HG02678 (cell line): ENCODE results near the gene SART1.
"Not testable (repeated sequence)": the region's sequence is repeated elsewhere in the genome, so short reads cannot be mapped to it uniquely, and the experiment has no call there.

Source experiments
- ATAC-seq: cut with Tn5 transposase; IDR thresholded peaks from one replicate; pipeline ENCODE4 v1.9.1; 2021; ENCODE audit warnings: mild to moderate bottlenecking, moderate library complexity; ENCODE audit not compliant: unreplicated experiment

Gene SART1

GRCh38 chr11:65932558-65932919 is 29.0 kb upstream of the SART1 start:
- ATAC-seq = no peak

- ATAC-seq = no peak
These were observed 27.5 kb upstream of the SART1 start for GRCh38 chr11:65934014-65934413.

GRCh38 chr11:65937766-65938165 is 23.8 kb upstream of the SART1 start:
- no peak for ATAC-seq

- ATAC-seq = no peak
These were observed 19.7 kb upstream of the SART1 start for GRCh38 chr11:65941720-65942310.

GRCh38 chr11:65942531-65942930 is 19.0 kb upstream of the SART1 start:
- ATAC-seq = no peak

GRCh38 chr11:65944191-65944590 is 17.3 kb upstream of the SART1 start:
- no peak for ATAC-seq

GRCh38 chr11:65944767-65945166 is 16.8 kb upstream of the SART1 start:
- no peak for ATAC-seq

GRCh38 chr11:65945430-65945911 is 16.1 kb upstream of the SART1 start, which contains the start of gene TSGA10IP:
TSGA10IP (plus strand) TSS chr11:65945480; CDS start chr11:65945676, 196 bp downstream.
- ATAC-seq = no peak

- no peak for ATAC-seq
These were observed 15.5 kb upstream of the SART1 start for GRCh38 chr11:65945941-65946558.

- no peak for ATAC-seq
These were observed 14.9 kb upstream of the SART1 start for GRCh38 chr11:65946655-65947054.

- ATAC-seq = no peak
These were observed 14.4 kb upstream of the SART1 start for GRCh38 chr11:65947133-65947532.

GRCh38 chr11:65947603-65948125 is 13.9 kb upstream of the SART1 start:
- ATAC-seq = no peak

- ATAC-seq = not testable (repeated sequence)
These were observed 10.8 kb upstream of the SART1 start for GRCh38 chr11:65950711-65951110.

- not testable (repeated sequence) for ATAC-seq
These were observed 9.9 kb upstream of the SART1 start for GRCh38 chr11:65951641-65952040.

GRCh38 chr11:65952052-65952521 is 9.4 kb upstream of the SART1 start:
- no peak for ATAC-seq

- no peak for ATAC-seq
These were observed 8.1 kb upstream of the SART1 start for GRCh38 chr11:65953471-65953870.

GRCh38 chr11:65954771-65955170 is 6.8 kb upstream of the SART1 start:
- no peak for ATAC-seq

- no peak for ATAC-seq
These were observed 3.2 kb upstream of the SART1 start for GRCh38 chr11:65958291-65958690.

- no peak for ATAC-seq
These were observed 2.6 kb upstream of the SART1 start for GRCh38 chr11:65958774-65959420.

- no peak for ATAC-seq
These were observed 689 bp upstream of the SART1 start for GRCh38 chr11:65960824-65961266.

- ATAC-seq = no peak
These were observed 619 bp downstream of the SART1 start for GRCh38 chr11:65962141-65962564.

GRCh38 chr11:65964906-65965305 is 3.4 kb downstream of the SART1 start:
- no peak for ATAC-seq
